Measurements from ENCODE around the gene EFEMP1.

EFEMP1 gene

GRCh38 chr2:55906993-55907392 lies 16.6 kb downstream of the EFEMP1 start:
- Histone ChIP-seq H3K27ac (replicated peaks) (no peak overlapping the region), H3K27me3 (ENCODE audit: insufficient read depth, poor library complexity, severe bottlenecking) (no peaks in the 10 kb centered on the region), H3K4me3 (replicated peaks; ENCODE audit: insufficient read depth, low read length) (no peak overlapping the region)
- TF ChIP-seq SPI1 (IDR thresholded peaks at IDR 0.05; ENCODE audit: borderline replicate concordance, low read depth): no peak
- no peak for TF ChIP-seq POLR2AphosphoS5 (IDR thresholded peaks at IDR 0.05; ENCODE audit: low read depth)
- no peak for TF ChIP-seq GABPA (IDR thresholded peaks at IDR 0.05; ENCODE audit: low read depth)
- TF ChIP-seq CTCF (IDR thresholded peaks at IDR 0.05; ENCODE audit: insufficient read depth, low read length): no peak
- no peak for TF ChIP-seq REST (IDR thresholded peaks at IDR 0.05; ENCODE audit: insufficient replicate concordance, low read depth)
- DNase-seq (ENCODE audit: low read depth in 1 of 2, low spot score in 1 of 2): no peak

- TF ChIP-seq CTCF (IDR thresholded peaks at IDR 0.05; ENCODE audit: insufficient read depth, low read length) (no peak), POLR2AphosphoS5 (IDR thresholded peaks at IDR 0.05; ENCODE audit: low read depth) (no peak), SPI1 (IDR thresholded peaks at IDR 0.05; ENCODE audit: borderline replicate concordance, low read depth) (no peak), REST (IDR thresholded peaks at IDR 0.05; ENCODE audit: insufficient replicate concordance, low read depth) (no peak), GABPA (IDR thresholded peaks at IDR 0.05; ENCODE audit: low read depth) (no peak)
- Histone ChIP-seq H3K27me3 (ENCODE audit: insufficient read depth, poor library complexity, severe bottlenecking) (no peaks in the 10 kb centered on the region), H3K4me3 (replicated peaks; ENCODE audit: insufficient read depth, low read length) (no peak overlapping the region), H3K27ac (replicated peaks) (no peak overlapping the region)
- DNase-seq (ENCODE audit: low read depth in 1 of 2, low spot score in 1 of 2): no peak
These were observed 19.9 kb downstream of the EFEMP1 start for GRCh38 chr2:55903727-55904126.

- Histone ChIP-seq H3K4me3 (replicated peaks; ENCODE audit: insufficient read depth, low read length) (no peak overlapping the region), H3K27me3 (ENCODE audit: insufficient read depth, poor library complexity, severe bottlenecking) (no peaks in the 10 kb centered on the region), H3K27ac (replicated peaks) (no peak overlapping the region)
- DNase-seq (ENCODE audit: low read depth in 1 of 2, low spot score in 1 of 2): no peak
- TF ChIP-seq CTCF (IDR thresholded peaks at IDR 0.05; ENCODE audit: insufficient read depth, low read length): no peak
- TF ChIP-seq REST (IDR thresholded peaks at IDR 0.05; ENCODE audit: insufficient replicate concordance, low read depth): no peak
- TF ChIP-seq POLR2AphosphoS5 (IDR thresholded peaks at IDR 0.05; ENCODE audit: low read depth): no peak
- no peak for TF ChIP-seq SPI1 (IDR thresholded peaks at IDR 0.05; ENCODE audit: borderline replicate concordance, low read depth)
- TF ChIP-seq GABPA (IDR thresholded peaks at IDR 0.05; ENCODE audit: low read depth): no peak
These were observed 20.6 kb downstream of the EFEMP1 start for GRCh38 chr2:55902971-55903370.

Data from HL-60 (cell line).